Esophagus squamous epithelium (tissue), 5 donors: ENCODE data around the gene FGF11. TPM values are rescaled to one million over a fixed set of nuclear protein-coding genes. Genes with fewer than 3 reads are reported as not detected.

Source experiments
- DNase-seq: peaks from one replicate; lab custom pipeline; 2025; lab: John Stamatoyannopoulos, UW
- H3K27ac ChIP-seq, 4 donors: fragments of 200-600 bp; sonication (generic); one replicate each; pipeline ENCODE4 v1.5.1; 2016 to 2019; ENCODE audit warnings: mild to moderate bottlenecking in 1 of 4
- H3K27me3 ChIP-seq, 4 donors: fragments of 200-600 bp; sonication (generic); 1 replicate in 3 of 4; 2 replicates in 1 of 4; pipeline versions ENCODE4 v1.5.1 to v1.6.0; 2017 to 2021; ENCODE audit warnings: antibody characterized with exemption in 1 of 4
- H3K36me3 ChIP-seq, 3 donors: fragments of 200-600 bp; sonication (generic); one replicate each; pipeline ENCODE4 v1.5.1; 2016 to 2019
- H3K4me1 ChIP-seq, 3 donors: fragments of 200-600 bp; sonication (generic); one replicate each; pipeline ENCODE4 v1.5.1; 2017 to 2019
- H3K4me3 ChIP-seq, 4 donors: fragments of 200-600 bp; sonication (generic); 1 replicate in 3 of 4; 2 replicates in 1 of 4; pipeline ENCODE4 v1.5.1; 2016 to 2019; ENCODE audit warnings: mild to moderate bottlenecking in 2 of 4, moderate library complexity in 1 of 4
- H3K9me3 ChIP-seq, 3 donors: fragments of 200-600 bp; sonication (generic); one replicate each; pipeline ENCODE4 v1.5.1; 2016 to 2019
- POLR2A ChIP-seq, 4 donors: fragments of 450-650 bp; IDR thresholded peaks; one replicate each; pipeline ENCODE4 v1.6.1; 2017; ENCODE audit warnings: antibody characterized with exemption in 4 of 4, mild to moderate bottlenecking in 4 of 4, moderate library complexity in 3 of 4
- WGBS, 2 donors: methylation state at CpG; one replicate each; pipeline ENCODE4 v1.1.5; 2018; 5-methylcytosine and 5-hydroxymethylcytosine counted together
- intact Hi-C: fragments of 100-400 bp; cut with DNase I; formaldehyde crosslinking; loops from one replicate; pipeline ENCODE4 v1.15.0; 2022
- total RNA-seq, 4 donors: library from RNA; depleted of rRNA; stranded (reverse); fragments of >200 nt; gene quantifications; one replicate each; pipeline ENCODE4 v1.1.0, GENCODE V29; 2016
- TF ChIP-seq, protein P1 (sequence below), 6 experiments: fragments of 450-650 bp in 4 of 6; fragments of 200-600 bp in 2 of 6; sonication (generic) in 2 of 6; IDR thresholded peaks; one replicate each; pipeline ENCODE4 v1.5.1; 2016 to 2019; ENCODE audit warnings: antibody characterized with exemption in 6 of 6, mild to moderate bottlenecking in 4 of 6, moderate library complexity in 4 of 6
- donor health status: DM: yes; HTN: yes; CAD: no.

FGF11 gene
- total RNA-seq, 4 donors from 2014 or later, result 2.7 to 18.1 (median 6.1) TPM

DNA sequence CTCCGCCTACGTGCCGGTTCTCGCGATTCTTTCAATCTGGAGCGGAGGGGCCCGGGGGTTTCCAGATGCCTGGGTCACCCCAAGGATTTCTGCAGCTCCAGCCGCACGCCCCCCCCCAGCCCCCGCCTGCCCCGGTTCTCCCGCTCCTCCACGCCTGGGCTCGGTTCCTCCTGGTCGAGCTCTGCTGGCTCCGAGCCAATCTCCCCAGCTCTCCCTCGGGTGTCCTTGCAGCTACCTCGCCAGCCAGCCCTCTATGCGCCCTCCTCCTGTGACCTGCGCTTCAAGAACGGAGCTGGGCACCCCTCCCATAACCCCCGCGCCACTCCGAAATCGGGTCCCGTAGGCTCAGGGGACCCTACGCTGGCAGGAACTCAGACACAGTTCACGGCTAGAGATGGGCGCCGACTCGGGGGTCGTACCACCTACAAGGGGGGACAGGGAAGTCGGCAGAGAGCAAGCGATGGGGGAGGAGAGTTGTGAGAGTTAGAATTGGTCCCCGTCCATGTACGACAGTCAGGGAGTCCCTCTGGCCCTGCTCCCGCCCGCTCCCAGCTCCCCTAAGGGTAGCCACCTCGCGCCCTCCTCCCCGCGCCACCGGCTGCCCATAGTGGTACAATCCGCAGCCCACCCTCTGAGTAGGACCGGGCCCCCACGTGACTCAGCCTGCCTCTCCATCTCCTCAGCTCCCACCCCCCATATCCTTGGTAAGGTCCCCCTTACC, 961 bp downstream of the FGF11 start:
- TF ChIP-seq, protein P1, sequence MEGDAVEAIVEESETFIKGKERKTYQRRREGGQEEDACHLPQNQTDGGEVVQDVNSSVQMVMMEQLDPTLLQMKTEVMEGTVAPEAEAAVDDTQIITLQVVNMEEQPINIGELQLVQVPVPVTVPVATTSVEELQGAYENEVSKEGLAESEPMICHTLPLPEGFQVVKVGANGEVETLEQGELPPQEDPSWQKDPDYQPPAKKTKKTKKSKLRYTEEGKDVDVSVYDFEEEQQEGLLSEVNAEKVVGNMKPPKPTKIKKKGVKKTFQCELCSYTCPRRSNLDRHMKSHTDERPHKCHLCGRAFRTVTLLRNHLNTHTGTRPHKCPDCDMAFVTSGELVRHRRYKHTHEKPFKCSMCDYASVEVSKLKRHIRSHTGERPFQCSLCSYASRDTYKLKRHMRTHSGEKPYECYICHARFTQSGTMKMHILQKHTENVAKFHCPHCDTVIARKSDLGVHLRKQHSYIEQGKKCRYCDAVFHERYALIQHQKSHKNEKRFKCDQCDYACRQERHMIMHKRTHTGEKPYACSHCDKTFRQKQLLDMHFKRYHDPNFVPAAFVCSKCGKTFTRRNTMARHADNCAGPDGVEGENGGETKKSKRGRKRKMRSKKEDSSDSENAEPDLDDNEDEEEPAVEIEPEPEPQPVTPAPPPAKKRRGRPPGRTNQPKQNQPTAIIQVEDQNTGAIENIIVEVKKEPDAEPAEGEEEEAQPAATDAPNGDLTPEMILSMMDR (IDR thresholded peaks at IDR 0.05), result no peak
- no peak for TF ChIP-seq POLR2A (IDR thresholded peaks at IDR 0.05)
- no peaks in the 10 kb centered on the region for H3K36me3 ChIP-seq
- intact Hi-C loops, result loop anchor here (5.0 kb wide), 1 partner anchor 37 kb away; the partner anchor contains the start of gene ZBTB4
- H3K27ac ChIP-seq, result peak overlapping the region in 3 of 4 donors; percentile 7 to 93 (median 39)
- peak overlapping the region; percentile 30 to 80 (median 60) for H3K4me3 ChIP-seq
- 7 to 13% methylated on average over 3 to 13 of the region's 46 CpGs for WGBS, 2 donors
- DNase-seq, result no peak
- H3K9me3 ChIP-seq, result no peaks in the 10 kb centered on the region
- peaks cover 57 to 82% (median 68%) of the 10 kb centered on the region in 3 donors for H3K4me1 ChIP-seq
- peaks cover 0 to 61% (median 5%) of the 10 kb centered on the region in 4 donors for H3K27me3 ChIP-seq

DNA sequence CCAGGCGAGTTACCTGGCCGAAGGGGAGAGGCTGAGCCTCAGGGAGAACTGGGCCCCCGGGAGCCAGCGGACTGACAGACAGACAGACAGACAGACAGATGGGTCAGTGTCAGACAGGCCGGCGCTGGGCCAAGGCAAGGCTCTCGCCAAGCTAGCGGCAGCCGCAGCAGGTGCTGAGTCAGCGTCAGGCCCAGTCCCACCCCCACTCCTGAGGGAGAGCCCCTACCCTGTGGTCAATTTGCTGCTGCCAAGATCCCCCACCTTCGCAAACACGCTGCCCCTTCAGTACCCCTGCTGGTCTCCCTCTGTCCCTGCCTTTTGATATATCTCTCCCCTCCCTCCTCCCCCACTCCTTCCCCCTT, 1.5 kb downstream of the FGF11 start:
- no peak for DNase-seq
- intact Hi-C loops, result loop anchor here (5.0 kb wide), 1 partner anchor 36 kb away; the partner anchor contains the start of gene ZBTB4
- WGBS, 2 donors, result 3 to 22% methylated on average over 3 to 6 of the region's 12 CpGs
- Histone ChIP-seq H3K4me1 (peaks cover 62 to 82% (median 69%) of the 10 kb centered on the region in 3 donors), H3K27me3 (peaks cover 0 to 61% (median 5%) of the 10 kb centered on the region in 4 donors), H3K4me3 (peak overlapping the region in 2 of 4 donors; percentile 61 to 80), H3K36me3 (no peaks in the 10 kb centered on the region), H3K27ac (no peak overlapping the region), H3K9me3 (no peaks in the 10 kb centered on the region)
- TF ChIP-seq POLR2A (IDR thresholded peaks at IDR 0.05), result no peak
- TF ChIP-seq, protein P1 (IDR thresholded peaks at IDR 0.05), result no peak

DNA sequence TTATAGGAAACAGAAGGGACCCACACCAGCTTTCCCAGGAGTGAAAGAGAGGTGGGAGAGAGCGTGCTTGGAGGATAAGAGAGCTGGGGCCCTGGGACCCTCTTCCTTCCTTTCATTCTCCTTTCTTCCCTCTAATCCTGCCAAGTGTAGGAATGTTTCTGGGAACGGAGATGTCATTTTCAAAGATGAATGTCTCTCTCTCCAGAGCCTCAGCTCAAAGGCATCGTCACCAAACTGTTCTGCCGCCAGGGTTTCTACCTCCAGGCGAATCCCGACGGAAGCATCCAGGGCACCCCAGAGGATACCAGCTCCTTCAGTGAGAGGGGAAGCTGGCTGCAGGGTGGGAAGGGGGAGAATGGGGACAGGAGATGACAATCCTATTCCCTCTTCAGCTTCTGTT, 2.0 kb downstream of the FGF11 start:
- intact Hi-C loops, result loop anchor here (5.0 kb wide), 1 partner anchor 36 kb away; the partner anchor contains the start of gene ZBTB4
- H3K4me1 ChIP-seq, result peaks cover 60 to 82% (median 65%) of the 10 kb centered on the region in 3 donors
- no peak for TF ChIP-seq POLR2A (IDR thresholded peaks at IDR 0.05)
- TF ChIP-seq, protein P1 (IDR thresholded peaks at IDR 0.05), result no peak
- H3K27ac ChIP-seq, result no peak overlapping the region
- WGBS, 2 donors, result 31 to 47% methylated on average over 5 to 7 of the region's 7 CpGs
- H3K36me3 ChIP-seq, result no peaks in the 10 kb centered on the region
- no peaks in the 10 kb centered on the region for H3K9me3 ChIP-seq
- no peak overlapping the region for H3K4me3 ChIP-seq
- H3K27me3 ChIP-seq, result peaks cover 0 to 61% (median 6%) of the 10 kb centered on the region in 4 donors
- DNase-seq, result no peak

GRCh38 chr17:7442142-7442541, 2.8 kb downstream of the FGF11 start:
- peaks cover 52 to 82% (median 62%) of the 10 kb centered on the region in 3 donors for H3K4me1 ChIP-seq

More at GRCh38 chr17:7442142-7442541, 2.8 kb downstream of the FGF11 start:
- no peak for DNase-seq
- H3K27ac ChIP-seq, result no peak overlapping the region
- no peak overlapping the region for H3K4me3 ChIP-seq
- TF ChIP-seq, protein P1 (IDR thresholded peaks at IDR 0.05), result no peak
- no peak for TF ChIP-seq POLR2A (IDR thresholded peaks at IDR 0.05)
- intact Hi-C loops, result loop anchor here (5.0 kb wide), 1 partner anchor 35 kb away; the partner anchor contains the start of gene ZBTB4
- WGBS, 2 donors, result 79 to 100% methylated on average over 2 of the region's 2 CpGs
- H3K9me3 ChIP-seq, result no peaks in the 10 kb centered on the region
- H3K27me3 ChIP-seq, result peaks cover 0 to 67% (median 8%) of the 10 kb centered on the region in 4 donors
- H3K36me3 ChIP-seq, result no peaks in the 10 kb centered on the region
